Activated CD4-positive, alpha-beta T cell treated with anti-CD3 and anti-CD28 coated beads, Interleukin-2, amount 50 U/mL, for 16 hours (primary cell): ENCODE data around the gene TMEM87A.
"Not testable (repeated sequence)": the region's sequence is repeated elsewhere in the genome, so short reads cannot be mapped to it uniquely, and the experiment has no call there.

Experiments used
- DNase-seq: peaks from one replicate; pipeline ENCODE4 v3.0.0-alpha.2; 2020

The TMEM87A gene, protein sequence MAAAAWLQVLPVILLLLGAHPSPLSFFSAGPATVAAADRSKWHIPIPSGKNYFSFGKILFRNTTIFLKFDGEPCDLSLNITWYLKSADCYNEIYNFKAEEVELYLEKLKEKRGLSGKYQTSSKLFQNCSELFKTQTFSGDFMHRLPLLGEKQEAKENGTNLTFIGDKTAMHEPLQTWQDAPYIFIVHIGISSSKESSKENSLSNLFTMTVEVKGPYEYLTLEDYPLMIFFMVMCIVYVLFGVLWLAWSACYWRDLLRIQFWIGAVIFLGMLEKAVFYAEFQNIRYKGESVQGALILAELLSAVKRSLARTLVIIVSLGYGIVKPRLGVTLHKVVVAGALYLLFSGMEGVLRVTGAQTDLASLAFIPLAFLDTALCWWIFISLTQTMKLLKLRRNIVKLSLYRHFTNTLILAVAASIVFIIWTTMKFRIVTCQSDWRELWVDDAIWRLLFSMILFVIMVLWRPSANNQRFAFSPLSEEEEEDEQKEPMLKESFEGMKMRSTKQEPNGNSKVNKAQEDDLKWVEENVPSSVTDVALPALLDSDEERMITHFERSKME

DNA sequence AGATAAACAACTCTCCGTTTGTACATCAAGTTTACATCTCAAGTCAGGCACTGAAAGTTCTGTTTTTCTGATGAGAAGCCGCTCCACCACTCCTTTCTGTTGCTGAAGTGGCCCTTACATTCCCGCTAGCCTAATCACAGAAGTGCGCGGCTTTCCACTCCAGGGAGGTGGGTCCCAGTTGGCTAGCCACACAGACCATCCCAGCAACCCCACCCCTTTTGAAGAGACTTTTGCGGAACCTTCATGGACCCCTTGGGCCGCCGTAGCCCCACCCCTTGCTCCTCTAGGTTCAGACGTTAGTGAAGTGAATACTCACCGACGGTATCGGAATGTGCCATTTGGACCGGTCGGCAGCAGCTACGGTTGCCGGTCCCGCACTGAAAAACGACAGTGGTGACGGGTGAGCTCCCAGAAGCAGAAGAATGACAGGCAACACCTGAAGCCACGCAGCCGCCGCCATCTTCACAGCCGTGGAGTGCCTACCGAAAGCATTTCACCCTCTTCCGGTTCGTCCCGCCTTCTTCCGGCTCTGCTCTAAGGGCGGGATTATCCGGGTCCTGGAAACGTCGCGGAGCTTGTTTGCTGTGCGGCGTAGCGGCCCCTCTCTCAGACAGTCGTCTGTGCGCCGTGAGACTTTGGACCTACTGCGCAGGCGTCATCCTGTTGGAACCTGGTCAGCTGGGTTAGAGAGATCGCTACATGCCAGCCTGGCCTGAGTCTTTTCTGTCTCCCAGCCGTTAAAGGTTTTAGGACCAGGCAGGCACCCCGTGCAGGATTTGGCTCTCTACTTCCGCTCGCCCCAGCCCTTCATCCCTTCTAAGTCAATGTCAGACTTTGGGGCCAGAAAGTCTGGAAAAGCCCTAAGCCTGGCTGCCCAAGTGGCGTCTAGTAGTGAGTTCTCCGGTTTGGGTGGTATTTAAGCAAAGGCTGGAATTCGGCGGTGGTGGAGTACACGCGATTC, at the start of gene TMEM87A, which contains the start of gene GANC:
Gene TMEM87A (minus strand): TSS at position 495 of the 961 bp plus-strand sequence. CDS start 35 bp downstream, at position 460.
Gene GANC (plus strand): TSS at position 263 of the 961 bp plus-strand sequence. CDS start 1,281 bp downstream, outside the sequence.
- peak; percentile 98 for DNase-seq

DNA sequence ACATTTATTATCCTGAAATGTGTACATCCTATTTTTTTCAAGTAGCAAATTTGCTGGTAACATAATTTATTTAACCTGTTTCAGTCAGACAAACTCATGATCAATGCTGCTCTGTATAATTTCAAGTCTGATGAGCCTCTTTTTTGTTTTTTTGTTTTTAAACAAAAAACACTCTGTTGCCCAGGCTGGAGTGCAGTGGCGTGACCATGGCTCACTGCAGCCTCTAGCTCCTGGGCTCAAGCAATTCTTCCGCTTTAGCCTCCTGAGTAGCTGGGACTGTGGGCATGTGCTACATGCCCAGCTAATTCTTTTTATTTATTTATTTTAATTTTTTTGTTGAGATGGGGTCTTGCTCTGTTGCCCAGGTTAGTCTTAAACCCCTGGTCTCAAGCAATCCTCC, 46.0 kb upstream of the TMEM87A start:
- DNase-seq: no peak

DNA sequence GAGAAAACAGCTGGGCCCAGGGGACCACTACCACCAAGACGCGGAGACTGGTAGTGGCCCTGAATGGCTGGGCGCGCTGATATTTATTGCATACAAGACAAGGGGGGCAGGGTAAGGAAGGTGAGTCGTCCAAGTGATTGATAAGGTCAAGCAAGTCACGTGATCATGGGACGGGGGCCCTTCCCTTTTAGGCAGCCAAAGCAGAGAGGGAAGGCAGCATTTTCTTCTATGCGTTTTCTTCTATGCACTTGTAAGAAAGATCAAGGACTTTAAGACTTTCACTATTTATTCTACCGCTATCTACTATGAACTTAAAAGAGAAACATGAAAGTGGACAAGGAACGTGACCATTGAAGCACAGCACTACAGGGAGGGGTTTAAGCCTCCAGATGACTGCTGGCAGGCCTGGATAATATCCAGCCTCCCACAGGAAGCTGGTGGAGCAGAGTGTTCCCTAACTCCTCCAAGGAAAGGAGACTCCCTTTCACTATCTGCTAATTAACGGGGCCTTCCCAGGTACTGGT, 43.1 kb upstream of the TMEM87A start:
- DNase-seq: not testable (repeated sequence)

DNA sequence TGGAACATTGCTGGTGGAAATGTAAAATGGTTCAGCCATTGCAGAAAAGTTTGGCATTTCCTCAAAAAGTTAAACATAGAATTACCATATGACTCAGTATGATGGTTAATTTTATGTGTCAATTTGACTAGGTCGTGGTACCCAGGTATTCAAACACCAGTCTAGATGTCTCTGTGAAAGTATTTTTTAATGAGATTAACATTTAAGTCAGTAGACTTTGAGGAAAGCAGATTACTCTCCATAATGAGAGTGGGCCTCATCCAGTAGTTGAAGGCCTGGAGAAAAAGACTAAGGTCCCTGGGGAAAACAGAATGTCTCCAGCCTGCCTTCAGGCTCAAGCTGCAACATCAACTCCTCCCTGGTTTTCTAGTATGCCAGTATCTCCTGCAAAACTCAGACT, 42.3 kb upstream of the TMEM87A start:
- no peak for DNase-seq

DNA sequence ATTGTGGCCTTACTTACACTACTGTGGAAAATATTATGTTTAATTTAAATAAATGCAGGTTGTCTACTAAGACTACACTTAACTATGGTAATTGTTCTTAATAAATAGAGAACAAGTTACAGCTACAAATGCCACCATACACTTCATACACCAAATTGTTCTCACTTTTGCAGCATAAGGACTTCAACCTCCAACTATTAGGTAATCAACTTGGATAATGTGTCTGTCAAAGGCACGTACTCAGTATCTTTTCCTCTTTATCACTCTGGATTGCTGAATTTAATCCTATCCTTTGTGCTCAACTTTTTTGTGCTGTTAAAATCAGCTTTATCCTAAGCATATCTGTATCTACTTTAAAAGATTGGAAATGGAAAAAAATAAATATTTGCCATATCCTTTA, 41.6 kb upstream of the TMEM87A start:
- DNase-seq: no peak

DNA sequence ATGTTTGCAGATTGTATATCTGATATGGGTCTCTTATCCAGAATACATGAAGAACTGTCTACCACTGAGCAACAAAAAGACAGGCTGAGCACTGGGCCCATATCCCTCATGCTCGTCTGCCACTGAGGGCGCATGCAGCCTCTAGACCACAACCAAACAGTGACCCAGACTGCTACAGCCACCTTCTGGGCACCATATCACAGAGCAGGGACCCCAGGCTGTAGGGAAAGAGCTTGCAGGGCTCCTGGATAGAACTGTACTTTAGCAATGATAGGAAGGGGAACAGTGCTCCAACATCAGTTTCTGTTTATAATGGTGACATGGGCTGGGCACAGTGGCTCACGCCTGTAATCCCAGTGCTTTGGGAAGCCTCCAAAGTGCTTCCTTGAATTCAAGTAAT, 40.2 kb upstream of the TMEM87A start:
- DNase-seq: no peak

DNA sequence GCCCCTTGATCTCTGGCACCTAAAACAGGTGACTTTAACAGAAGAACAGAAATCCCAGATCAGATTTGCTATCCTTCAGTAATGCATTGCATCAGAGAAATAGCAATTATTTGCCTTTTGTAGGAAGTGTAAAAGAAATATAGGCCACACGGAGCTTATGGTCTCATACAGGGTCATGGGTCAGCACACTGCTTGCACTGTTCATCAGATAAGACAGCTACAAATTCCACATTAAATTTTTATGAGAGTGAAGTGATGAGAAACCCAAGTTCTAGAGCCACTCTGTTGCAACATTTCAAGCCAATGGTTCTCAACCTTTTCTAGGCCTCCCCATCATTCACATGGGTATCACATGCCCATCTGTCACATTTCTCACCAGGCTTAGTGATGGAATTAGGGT, 33.4 kb upstream of the TMEM87A start:
- no peak for DNase-seq

DNA sequence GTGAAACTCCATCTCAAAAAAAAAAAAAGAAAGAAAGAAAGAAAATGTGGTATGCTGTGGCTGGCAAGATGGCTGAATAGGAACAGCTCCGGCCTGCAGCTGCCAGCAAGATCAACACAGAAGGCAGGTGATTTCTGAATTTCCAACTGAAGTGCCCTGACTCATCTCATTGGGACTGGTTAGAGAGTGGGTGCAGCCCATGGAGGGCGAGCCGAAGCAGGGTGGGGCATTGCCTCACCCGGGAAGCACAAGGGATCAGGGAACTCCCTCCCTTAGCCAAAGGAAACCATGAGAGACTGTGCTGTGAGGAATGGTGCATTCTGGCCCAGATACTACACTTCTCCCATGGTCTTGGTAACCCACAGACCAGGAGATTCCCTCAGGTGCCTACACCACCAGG, 27.8 kb upstream of the TMEM87A start:
- not testable (repeated sequence) for DNase-seq

DNA sequence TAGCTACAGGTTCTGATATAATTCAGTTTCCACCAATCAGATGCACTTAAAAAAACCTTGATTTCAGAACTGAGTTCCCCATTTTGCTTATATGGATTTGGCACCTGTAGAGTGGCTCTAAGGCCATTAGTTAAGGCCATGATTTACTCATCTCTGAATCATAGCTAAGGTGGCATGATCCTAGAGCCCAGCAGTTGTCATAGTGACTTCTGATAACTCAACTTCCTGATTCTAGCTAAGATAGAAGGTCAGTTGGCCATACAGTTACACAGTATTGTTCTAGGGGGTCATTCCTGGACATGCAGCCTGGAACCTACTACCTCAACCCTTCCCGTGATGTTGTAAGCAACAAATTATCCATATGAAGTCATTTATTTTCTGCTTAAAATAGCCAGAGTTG, 15.9 kb upstream of the TMEM87A start:
- DNase-seq: no peak

DNA sequence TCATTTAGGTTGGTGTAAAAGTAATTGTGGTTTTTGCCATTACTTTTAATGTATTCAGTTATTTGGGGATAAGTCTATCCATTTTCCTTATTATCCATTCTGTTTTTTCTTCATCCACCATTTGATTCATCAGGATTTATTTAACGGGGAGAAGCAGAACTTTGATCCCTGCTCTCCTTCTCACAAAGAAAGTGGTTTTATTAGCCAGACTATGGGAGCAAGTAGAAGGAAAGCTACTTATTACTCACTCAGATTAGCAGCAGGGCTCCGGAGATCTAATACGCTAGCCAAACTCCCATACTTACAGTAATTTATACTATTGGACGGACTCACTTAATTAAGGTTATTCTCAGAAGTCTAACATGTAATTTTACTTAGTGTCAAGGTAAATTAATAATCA, 14.7 kb upstream of the TMEM87A start:
- no peak for DNase-seq

DNA sequence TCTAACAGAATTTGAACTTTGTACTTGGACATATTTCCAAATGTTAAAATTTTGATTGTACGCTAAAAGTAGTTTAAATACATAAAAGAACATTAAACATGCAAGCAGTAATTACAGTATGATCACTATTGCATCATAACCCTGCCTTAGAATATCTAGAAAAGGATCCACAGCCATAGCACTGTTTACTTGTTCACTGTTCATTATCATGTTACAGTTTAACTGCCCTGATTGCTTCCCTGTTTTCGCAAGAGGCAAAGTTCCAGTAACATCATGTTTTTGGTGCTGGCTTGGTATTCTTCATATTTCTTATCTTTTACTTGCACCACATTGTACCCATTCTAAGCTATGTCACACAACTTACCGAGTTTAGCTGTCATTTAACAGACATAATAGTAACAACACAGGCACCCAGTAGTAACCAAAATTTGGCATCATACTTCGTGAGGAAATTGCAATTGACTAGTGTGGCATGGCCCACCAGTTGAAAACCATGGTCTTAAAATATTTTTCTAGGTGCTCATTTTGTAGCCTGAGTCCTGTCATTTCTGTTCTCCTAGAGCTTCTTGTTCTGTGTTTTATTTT, 13.3 kb upstream of the TMEM87A start:
- no peak for DNase-seq

DNA sequence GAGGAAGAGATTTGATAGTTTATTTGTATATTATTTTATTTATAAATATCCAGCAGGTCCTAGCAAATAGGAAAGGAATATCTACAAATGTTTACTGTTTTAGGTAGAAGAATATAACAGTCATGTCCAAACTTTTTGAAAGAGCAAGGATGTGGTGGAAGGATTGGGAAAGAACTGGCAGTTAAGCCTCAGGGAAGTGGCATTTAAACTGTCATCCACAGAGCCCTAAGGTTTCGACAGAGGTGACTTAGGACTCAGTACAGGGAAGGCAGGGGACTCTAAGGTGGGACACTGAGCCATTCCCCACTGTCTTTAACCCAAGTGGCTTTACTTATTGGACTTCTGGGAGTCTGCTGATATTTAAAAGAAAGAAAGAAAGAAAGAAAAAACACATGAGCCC, 11.8 kb upstream of the TMEM87A start:
- no peak for DNase-seq

DNA sequence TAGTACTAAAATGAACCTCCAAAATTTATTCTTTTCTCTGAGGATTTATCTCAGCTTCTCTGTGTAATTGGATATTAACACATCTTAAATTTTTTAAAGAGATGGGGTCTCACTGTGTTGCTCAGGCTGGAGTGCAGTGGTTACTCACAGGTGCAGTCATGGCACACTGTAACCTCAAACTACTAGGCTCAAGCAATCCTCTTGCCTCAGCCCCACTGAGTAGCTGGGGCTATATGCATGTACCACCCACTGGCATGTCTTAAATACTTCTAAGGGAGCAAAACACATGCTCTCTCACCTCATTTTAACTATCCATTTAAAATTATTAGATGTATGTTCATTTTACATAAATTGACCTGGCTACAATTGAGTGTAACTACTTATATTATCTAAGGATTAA, 11.3 kb upstream of the TMEM87A start:
- DNase-seq: no peak

DNA sequence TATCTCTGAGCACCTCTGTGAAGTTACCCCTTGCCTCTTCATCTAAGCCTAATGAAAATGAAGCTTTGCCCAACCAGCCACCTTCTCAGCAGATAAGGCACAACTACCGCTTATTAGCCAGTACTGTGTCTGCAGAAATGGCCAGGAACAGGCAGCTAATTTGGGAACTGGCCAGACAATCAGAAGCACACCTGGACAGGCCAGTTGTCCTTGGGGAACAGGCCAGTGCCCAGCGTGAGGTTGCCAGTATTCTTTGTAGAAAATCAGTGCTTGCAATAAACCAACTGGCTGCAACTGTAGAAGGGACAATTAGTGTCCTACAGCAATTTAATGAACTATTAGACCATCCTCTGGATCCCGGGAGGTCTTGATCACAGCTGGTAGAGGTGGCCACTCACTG, 10.4 kb upstream of the TMEM87A start:
- no peak for DNase-seq

DNA sequence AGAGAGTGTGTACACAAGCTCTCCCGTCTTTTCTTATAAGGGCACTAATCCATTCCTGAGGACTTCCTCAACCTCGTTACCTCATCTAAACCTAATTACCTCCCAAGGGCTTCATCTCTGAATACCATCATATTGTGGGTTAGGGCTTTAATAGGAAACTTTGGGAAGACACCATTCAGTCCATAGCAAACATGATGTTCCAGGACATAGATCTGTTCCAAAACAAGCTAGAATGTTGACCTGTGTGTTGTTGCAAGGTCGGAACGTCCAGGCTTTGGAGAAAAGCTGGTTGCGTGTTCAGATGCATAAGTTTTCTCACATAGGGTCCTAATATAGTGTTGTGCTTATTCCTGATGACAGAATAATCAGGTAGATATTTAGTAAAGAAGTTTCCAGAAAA, 9.7 kb upstream of the TMEM87A start:
- no peak for DNase-seq

DNA sequence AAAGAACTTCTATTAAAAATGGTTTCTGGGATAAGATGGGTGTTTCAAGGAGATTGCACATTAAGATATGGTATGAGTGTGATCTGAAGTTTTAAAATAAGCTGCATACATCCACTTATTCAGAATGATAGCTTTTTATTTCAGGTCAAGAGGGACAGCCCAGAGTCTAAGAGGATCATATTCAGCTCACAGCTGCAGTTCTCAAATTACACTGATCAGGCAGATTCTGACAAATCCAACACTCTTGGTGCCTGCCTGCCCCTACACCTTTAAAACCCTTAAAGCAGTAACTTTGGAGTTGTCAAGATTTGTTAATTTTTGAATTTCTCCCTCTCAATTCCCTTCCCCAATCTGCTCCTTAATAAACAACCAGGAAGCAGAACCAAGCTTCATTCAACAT, 9.1 kb upstream of the TMEM87A start:
- DNase-seq: no peak

DNA sequence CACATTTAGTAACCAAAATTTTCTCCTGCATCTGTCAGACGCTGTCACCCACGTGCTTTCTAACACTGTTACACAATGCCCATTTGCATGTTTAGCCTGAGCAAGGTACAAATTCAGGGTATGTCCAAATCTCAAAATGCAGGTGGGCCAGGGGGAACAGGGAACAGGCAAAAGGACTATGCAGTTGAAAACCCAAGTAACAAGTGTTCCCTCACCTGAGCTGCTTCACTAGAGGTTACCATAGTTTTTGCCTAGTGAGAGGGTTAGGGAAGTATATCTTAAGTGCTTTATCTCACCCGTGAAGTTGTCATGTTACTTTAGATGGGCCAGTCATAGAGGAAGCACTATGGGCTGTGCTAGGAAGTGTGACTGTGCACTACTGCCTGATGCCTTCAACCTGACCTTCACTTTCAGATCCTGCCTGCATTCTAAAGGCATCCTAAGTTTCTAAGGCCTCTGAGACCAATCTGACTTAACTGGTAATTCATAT, 6.0 kb upstream of the TMEM87A start:
- peak; percentile 43 for DNase-seq

DNA sequence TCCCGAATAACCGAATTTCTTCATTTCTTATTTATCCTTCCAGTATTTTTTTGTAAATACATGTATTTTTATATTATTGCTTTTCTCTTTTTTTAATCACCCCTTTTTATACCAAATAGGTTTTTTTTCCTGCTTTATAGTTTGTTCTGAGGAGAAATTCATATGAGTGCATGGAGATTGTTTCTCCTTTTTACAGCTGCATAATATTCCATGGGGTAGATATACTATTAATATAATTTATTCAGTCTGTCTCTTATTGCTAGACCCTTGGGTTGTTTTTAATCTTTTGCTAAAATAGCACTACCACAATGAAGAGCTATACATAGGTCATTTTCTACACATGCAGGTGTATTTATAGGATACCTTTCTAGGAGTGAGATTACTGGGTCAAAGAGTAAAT, 3.5 kb upstream of the TMEM87A start:
- DNase-seq: no peak

DNA sequence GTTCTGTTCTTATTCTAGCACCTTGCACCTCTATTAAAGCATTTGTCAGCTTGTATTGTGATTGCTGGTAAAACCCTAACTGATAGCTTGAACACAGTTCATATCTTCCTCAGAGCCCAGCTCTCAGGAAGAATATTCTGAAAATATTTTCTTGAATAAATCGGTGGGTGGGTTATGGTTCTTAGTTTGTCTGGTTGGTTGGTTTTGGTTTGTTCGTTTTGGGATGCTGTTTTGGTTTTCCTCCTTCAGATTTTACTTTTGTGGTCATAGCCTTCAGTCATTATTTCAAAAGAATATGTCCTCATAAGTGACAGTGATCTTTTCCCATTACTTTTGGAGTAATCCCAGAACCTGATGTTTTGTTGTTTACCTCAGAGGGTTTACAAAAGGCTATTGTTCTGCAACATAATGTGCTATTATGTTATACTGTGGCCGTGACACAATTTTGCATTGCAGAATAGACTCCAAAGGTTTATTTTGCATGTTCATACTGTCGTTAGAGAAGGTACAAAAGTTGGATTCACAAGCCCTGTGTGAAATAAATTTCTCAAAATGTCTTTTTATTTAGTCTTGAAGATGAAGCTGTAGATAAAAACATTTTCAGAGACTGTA, 2.7 kb upstream of the TMEM87A start:
- no peak for DNase-seq

DNA sequence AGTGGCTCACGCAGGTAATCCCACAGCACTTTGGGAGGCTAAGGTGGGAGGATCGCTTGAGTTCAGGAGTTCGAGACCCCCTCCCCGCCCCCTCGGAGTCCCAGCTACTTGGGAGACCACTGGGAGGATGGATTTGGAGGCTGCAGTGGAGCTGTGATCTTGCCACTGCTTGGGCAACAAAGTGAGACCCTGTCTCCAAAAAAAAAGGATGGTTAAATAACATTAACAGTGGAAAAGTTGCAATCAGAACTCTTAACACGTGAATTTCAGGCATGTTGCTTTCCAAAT, 1.4 kb upstream of the TMEM87A start:
- no peak for DNase-seq

DNA sequence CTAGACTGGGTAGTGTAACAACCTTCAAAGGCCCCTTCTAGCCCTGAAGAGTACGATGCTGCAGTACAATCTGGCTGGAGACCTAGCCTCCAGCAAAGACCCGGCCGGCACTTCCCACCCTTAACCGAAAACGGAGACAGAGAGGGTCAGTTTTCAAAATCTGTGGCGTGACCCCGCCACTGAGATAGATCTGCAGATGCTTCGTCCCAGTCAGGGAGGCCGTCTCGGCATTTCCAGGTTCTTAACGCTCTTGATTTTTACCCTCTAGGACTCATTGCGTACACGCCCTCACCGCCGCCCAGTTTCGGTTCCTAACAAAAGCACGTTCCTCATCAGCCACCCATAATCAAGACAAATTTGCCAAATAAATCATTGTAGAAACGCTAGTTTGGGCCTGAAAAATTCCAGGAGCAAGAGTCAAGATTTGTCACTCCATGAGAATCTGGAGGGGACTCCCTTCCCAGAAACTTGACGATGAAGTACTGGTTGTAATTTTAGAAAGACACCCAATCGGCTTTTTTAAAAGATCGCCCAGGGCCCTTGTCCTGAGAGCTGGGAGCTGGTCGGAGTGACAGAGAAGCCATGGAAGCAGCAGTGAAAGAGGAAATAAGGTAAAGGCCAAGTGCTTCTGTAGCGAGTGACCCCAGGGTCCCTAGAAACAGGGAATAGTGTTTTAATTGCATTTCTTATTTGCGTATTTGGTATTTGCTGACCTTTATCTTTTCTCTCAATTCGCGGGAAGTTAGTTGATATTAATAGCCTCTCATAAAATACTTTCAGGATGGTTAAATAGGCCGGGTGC, 868 bp upstream of the TMEM87A start:
- DNase-seq: peak; percentile 65

DNA sequence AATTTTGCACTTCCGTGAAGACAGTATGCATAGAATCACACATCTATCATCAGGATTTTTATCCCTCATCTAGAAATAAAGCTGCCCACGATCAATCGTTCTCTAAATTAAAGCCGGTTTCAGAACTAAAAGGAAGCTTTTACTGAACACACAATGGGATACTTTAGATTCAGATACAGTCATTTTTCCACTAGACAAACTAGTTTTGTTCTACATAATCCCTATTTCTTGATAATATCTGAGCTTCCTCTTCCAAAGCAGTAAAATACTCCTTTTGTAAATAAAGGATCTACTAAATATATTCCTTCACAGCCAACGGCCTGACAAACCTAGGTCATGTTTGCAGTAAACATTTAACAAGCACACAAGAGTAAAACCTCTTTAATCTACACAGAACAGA, 2.2 kb downstream of the TMEM87A start:
- no peak for DNase-seq
